HTERT RPE-1 (cell line): ENCODE data around the gene TEX29.

Experiments
- in situ Hi-C: fragments of 300-500 bp; cut with MboI; formaldehyde crosslinking; loops from 4 replicates; pipeline ENCODE4 v1.14.3; 2020; ENCODE audit warnings: low sequenced_read_pairs

The TEX29 gene

DNA sequence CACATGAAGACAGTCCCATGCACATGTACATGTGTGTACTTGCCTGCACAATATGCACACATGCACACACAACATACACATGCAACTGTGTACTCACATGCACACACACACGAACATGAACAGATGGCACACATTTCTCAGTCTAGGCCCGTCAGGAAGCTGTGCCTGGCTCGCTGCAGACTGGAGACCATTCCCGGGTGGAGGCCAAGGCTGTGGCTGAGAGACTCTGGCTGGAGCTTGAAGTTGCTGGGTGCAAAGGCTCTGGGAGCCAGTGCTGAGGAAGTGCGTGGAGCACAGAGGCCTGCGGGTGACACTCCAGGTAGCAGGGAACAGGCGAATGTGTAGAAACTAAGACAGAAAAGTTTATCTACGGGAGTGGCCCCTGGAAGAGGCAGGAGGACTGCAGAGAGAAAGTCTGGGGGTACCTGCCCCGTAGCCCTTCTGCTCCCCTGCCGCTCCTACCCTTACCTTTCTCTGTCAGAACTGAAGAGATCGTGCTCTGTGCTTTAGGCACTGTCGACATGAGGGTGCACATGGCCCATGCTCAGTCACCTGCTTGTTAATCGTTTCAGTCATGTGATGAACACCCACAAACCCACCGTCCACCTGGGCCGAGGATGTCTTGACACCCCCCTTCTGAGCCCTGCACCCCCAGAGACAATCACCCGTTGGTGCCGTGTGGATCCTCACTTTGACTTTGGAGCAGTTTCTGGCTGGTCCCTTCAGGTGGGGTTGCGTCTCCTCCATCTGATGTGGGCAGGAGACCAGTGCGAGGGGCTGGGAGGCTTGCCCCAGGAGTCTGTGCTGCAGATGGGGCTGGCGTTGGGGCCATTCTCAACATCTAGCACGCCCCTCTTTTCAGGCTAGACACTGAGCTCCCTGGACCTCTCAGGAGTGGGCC is 69.4 kb downstream of the TEX29 start:
- in situ Hi-C loops = no loop called here

- in situ Hi-C loops = no loop called here
Observed at GRCh38 chr13:111390522-111391270, 70.3 kb downstream of the TEX29 start.

DNA sequence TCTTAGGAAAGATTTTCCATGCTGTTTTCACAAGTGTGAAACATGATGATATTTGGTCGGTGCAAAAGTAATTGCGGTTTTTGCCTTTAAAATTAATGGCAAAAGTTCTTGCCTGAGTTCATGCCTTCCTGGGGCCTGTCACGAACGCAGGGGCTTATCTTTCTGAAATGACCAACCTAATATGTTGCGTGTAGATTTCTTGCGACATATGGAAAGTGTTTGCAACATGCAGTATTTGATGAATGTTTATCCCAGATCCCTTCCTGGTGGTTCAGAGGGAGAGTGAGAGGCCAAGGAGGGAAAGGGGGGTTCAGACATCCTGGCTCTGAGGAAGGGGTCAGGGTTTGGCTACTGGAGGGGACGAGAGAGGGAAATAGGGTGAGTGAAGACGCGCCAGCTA is 72.0 kb downstream of the TEX29 start:
- in situ Hi-C loops = no loop called here

DNA sequence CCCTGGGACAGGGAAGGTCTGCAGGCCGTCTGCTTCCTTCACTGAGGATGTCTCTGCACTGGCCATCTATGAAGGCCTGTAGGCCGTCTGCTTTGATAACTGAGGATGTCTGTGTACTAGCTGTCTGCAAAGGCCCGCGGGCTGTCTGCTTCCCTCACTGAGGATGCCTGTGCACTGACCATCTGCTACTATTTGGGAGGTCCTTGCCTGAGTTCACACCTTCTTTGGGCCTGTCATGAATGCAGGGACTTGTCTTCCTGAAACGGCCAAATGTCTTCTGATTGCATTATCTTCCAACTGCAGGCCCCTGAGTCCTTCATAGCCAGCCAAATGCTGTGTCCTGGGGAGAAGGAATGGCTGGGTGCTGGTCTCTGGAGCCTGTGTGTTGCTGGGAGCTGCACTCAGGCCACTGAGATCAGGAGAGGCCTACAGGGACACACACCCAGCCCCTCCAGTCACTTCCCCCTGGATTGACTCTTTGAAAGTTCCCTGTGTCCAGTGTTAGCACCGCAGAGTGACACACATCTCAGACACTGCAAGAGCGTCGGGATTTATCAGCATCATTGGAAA is 72.9 kb downstream of the TEX29 start:
- in situ Hi-C loops = no loop called here
